Immature natural killer cell (primary cell): ENCODE measurements around the gene NPHP1. TPM values are rescaled to one million over a fixed set of nuclear protein-coding genes. Genes with fewer than 3 reads are reported as not detected.
"Not testable (repeated sequence)": the region's sequence is repeated elsewhere in the genome, so short reads cannot be mapped to it uniquely, and the experiment has no call there.

Source experiments
- DNase-seq, 3 donors: peaks; one replicate each; pipeline ENCODE4 v3.0.0; 2022; ENCODE audit warnings: mixed read lengths in 1 of 3
- H3K27ac Mint-ChIP-seq, 6 donors: one replicate each; pipeline ENCODE4 v1.8.0; 2020; ENCODE audit warnings: mixed read lengths in 6 of 6, mild to moderate bottlenecking in 5 of 6, inconsistent platforms in 4 of 6, moderate library complexity in 3 of 6
- H3K27me3 Mint-ChIP-seq, 3 donors: one replicate each; pipeline ENCODE4 v1.8.0; 2020 to 2021; ENCODE audit warnings: low read depth in 3 of 3, mild to moderate bottlenecking in 3 of 3, mixed read lengths in 3 of 3, moderate library complexity in 3 of 3, inconsistent platforms in 1 of 3
- H3K36me3 Mint-ChIP-seq, 3 donors: one replicate each; pipeline ENCODE4 v1.8.0; 2020; ENCODE audit warnings: mixed read lengths in 3 of 3, inconsistent platforms in 2 of 3, mild to moderate bottlenecking in 2 of 3
- H3K4me1 Mint-ChIP-seq, 2 donors: one replicate each; pipeline ENCODE4 v1.8.0; 2020; ENCODE audit warnings: inconsistent platforms in 2 of 2, mild to moderate bottlenecking in 2 of 2, mixed read lengths in 2 of 2, moderate library complexity in 1 of 2
- H3K4me3 Mint-ChIP-seq, 5 donors: one replicate each; pipeline ENCODE4 v1.8.0; 2020; ENCODE audit warnings: mild to moderate bottlenecking in 5 of 5, mixed read lengths in 5 of 5, inconsistent platforms in 3 of 5, moderate library complexity in 3 of 5
- H3K9me3 Mint-ChIP-seq, 6 donors: one replicate each; pipeline ENCODE4 v1.8.0; 2020; ENCODE audit warnings: mild to moderate bottlenecking in 6 of 6, mixed read lengths in 6 of 6, inconsistent platforms in 4 of 6, moderate library complexity in 3 of 6
- polyA plus RNA-seq, 3 donors: library from polyadenylated mRNA; unstranded; fragments of 300-500 nt; fragmentation: Illumina TruSeq; gene quantifications; one replicate each; pipeline ENCODE4 v1.2.3, GENCODE V29; 2021

Gene NPHP1
- polyA plus RNA-seq = not detected

GRCh38 chr2:110204408-110205385 lies at the start of gene NPHP1:
TSS of gene NPHP1 (minus strand) at chr2:110205013. CDS start at chr2:110204968, 45 bp downstream.
- H3K36me3 Mint-ChIP-seq = peaks cover 0 to 7% (median 0%) of the 10 kb centered on the region in 3 donors

GRCh38 chr2:110248081-110248795 lies 43.4 kb upstream of the NPHP1 start:
- H3K27me3 Mint-ChIP-seq, H3K27ac Mint-ChIP-seq, H3K36me3 Mint-ChIP-seq, H3K4me1 Mint-ChIP-seq, H3K4me3 Mint-ChIP-seq, DNase-seq, H3K9me3 Mint-ChIP-seq: not testable (repeated sequence)

More at GRCh38 chr2:110204408-110205385, at the start of gene NPHP1:
- Mint-ChIP-seq H3K27ac (peak within 1 kb of the TSS; percentile 39 to 95 (median 86)), H3K27me3 (peaks cover 9 to 19% (median 15%) of the 10 kb centered on the region in 3 donors), H3K4me3 (peak within 1 kb of the TSS; percentile 78 to 95 (median 89)), H3K9me3 (no peaks in the 10 kb centered on the region), H3K4me1 (peaks cover 13 to 24% of the 10 kb centered on the region in 2 donors)
- DNase-seq = peak; percentile 83 to 85 (median 83)

- H3K27ac Mint-ChIP-seq, H3K36me3 Mint-ChIP-seq, H3K27me3 Mint-ChIP-seq, H3K4me3 Mint-ChIP-seq, H3K9me3 Mint-ChIP-seq, DNase-seq, H3K4me1 Mint-ChIP-seq: not testable (repeated sequence)
Measured at GRCh38 chr2:110245488-110246435, 40.9 kb upstream of the NPHP1 start.

GRCh38 chr2:110243283-110243682 lies 38.5 kb upstream of the NPHP1 start:
- H3K36me3 Mint-ChIP-seq, H3K4me1 Mint-ChIP-seq, H3K9me3 Mint-ChIP-seq, H3K27me3 Mint-ChIP-seq, H3K4me3 Mint-ChIP-seq, DNase-seq, H3K27ac Mint-ChIP-seq: not testable (repeated sequence)

GRCh38 chr2:110234514-110234913 lies 29.7 kb upstream of the NPHP1 start:
- H3K36me3 Mint-ChIP-seq, H3K4me1 Mint-ChIP-seq, DNase-seq, H3K27ac Mint-ChIP-seq, H3K9me3 Mint-ChIP-seq, H3K4me3 Mint-ChIP-seq, H3K27me3 Mint-ChIP-seq: not testable (repeated sequence)

- not testable (repeated sequence) for H3K4me1 Mint-ChIP-seq, H3K4me3 Mint-ChIP-seq, H3K27me3 Mint-ChIP-seq, H3K36me3 Mint-ChIP-seq, DNase-seq, H3K27ac Mint-ChIP-seq, H3K9me3 Mint-ChIP-seq
Measured at GRCh38 chr2:110229886-110230285, 25.1 kb upstream of the NPHP1 start.

- not testable (repeated sequence) for H3K4me3 Mint-ChIP-seq, DNase-seq
Measured at GRCh38 chr2:110222626-110223025, 17.8 kb upstream of the NPHP1 start.

GRCh38 chr2:110221938-110222337 lies 17.1 kb upstream of the NPHP1 start:
- H3K4me3 Mint-ChIP-seq = no peak overlapping the region
- no peaks in the 10 kb centered on the region for H3K9me3 Mint-ChIP-seq
- H3K36me3 Mint-ChIP-seq = no peaks in the 10 kb centered on the region
- no peak overlapping the region for H3K27ac Mint-ChIP-seq
- H3K27me3 Mint-ChIP-seq = peaks cover 8 to 17% (median 11%) of the 10 kb centered on the region in 3 donors
- no peak for DNase-seq
- no peaks in the 10 kb centered on the region for H3K4me1 Mint-ChIP-seq

More at GRCh38 chr2:110222626-110223025, 17.8 kb upstream of the NPHP1 start:
- H3K4me1 Mint-ChIP-seq, H3K36me3 Mint-ChIP-seq, H3K9me3 Mint-ChIP-seq, H3K27ac Mint-ChIP-seq: not testable (repeated sequence)
- peaks cover 10 to 15% (median 11%) of the 10 kb centered on the region in 3 donors for H3K27me3 Mint-ChIP-seq

- Mint-ChIP-seq H3K4me3 (no peak overlapping the region), H3K36me3 (no peaks in the 10 kb centered on the region), H3K27ac (no peak overlapping the region), H3K27me3 (peaks cover 9 to 25% (median 10%) of the 10 kb centered on the region in 3 donors), H3K9me3 (no peaks in the 10 kb centered on the region), H3K4me1 (no peaks in the 10 kb centered on the region)
- no peak for DNase-seq
Measured at GRCh38 chr2:110220190-110220564, 15.4 kb upstream of the NPHP1 start.

- no peaks in the 10 kb centered on the region for H3K36me3 Mint-ChIP-seq
- no peak overlapping the region for H3K27ac Mint-ChIP-seq
- H3K9me3 Mint-ChIP-seq = no peaks in the 10 kb centered on the region
- no peak for DNase-seq
- peaks cover 9 to 31% (median 10%) of the 10 kb centered on the region in 3 donors for H3K27me3 Mint-ChIP-seq
- H3K4me1 Mint-ChIP-seq = no peaks in the 10 kb centered on the region
- no peak overlapping the region for H3K4me3 Mint-ChIP-seq
Measured at GRCh38 chr2:110219496-110220189, 14.8 kb upstream of the NPHP1 start.

- H3K9me3 Mint-ChIP-seq, H3K27ac Mint-ChIP-seq, DNase-seq, H3K36me3 Mint-ChIP-seq, H3K4me3 Mint-ChIP-seq, H3K4me1 Mint-ChIP-seq: not testable (repeated sequence)
- H3K27me3 Mint-ChIP-seq = peaks cover 9 to 36% (median 17%) of the 10 kb centered on the region in 3 donors
Measured at GRCh38 chr2:110218889-110219288, 14.1 kb upstream of the NPHP1 start.

- DNase-seq = no peak
- H3K9me3 Mint-ChIP-seq = peaks cover 0 to 2% (median 0%) of the 10 kb centered on the region in 6 donors
- no peak overlapping the region for H3K4me3 Mint-ChIP-seq
- H3K27ac Mint-ChIP-seq = no peak overlapping the region
- peaks cover 7 to 11% of the 10 kb centered on the region in 2 donors for H3K4me1 Mint-ChIP-seq
- peaks cover 14 to 50% (median 28%) of the 10 kb centered on the region in 3 donors for H3K27me3 Mint-ChIP-seq
- H3K36me3 Mint-ChIP-seq = no peaks in the 10 kb centered on the region
Measured at GRCh38 chr2:110216803-110217202, 12.0 kb upstream of the NPHP1 start.

GRCh38 chr2:110216199-110216598 lies 11.4 kb upstream of the NPHP1 start:
- H3K4me3 Mint-ChIP-seq = no peak overlapping the region
- no peak for DNase-seq
- H3K36me3 Mint-ChIP-seq = no peaks in the 10 kb centered on the region
- peaks cover 14 to 48% (median 27%) of the 10 kb centered on the region in 3 donors for H3K27me3 Mint-ChIP-seq
- H3K4me1 Mint-ChIP-seq = peaks cover 11 to 17% of the 10 kb centered on the region in 2 donors
- no peak overlapping the region for H3K27ac Mint-ChIP-seq
- H3K9me3 Mint-ChIP-seq = peaks cover 0 to 2% (median 0%) of the 10 kb centered on the region in 6 donors
